Measurements from ENCODE around the gene EARS2.

DNA sequence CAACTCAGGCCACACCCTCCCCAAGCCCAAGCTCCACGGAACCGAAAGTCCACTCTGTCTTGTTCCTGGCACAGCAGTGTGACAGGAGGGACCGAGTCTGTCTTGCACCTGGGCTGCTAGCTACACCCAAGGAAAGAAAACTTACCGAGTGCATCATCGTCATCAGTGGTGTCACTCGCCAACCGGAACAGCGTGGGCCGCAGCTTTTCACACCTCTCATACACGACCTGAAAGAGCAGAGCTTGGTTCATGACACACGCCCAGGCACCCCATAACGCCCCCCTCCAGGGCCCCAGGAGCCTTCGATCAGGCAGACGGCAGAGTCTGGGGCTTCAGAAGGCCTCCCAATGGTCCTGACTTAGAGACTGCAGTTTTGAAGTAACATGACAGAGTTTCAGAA lies 74.4 kb downstream of the EARS2 start:
- TF ChIP-seq, protein P1, sequence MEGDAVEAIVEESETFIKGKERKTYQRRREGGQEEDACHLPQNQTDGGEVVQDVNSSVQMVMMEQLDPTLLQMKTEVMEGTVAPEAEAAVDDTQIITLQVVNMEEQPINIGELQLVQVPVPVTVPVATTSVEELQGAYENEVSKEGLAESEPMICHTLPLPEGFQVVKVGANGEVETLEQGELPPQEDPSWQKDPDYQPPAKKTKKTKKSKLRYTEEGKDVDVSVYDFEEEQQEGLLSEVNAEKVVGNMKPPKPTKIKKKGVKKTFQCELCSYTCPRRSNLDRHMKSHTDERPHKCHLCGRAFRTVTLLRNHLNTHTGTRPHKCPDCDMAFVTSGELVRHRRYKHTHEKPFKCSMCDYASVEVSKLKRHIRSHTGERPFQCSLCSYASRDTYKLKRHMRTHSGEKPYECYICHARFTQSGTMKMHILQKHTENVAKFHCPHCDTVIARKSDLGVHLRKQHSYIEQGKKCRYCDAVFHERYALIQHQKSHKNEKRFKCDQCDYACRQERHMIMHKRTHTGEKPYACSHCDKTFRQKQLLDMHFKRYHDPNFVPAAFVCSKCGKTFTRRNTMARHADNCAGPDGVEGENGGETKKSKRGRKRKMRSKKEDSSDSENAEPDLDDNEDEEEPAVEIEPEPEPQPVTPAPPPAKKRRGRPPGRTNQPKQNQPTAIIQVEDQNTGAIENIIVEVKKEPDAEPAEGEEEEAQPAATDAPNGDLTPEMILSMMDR (IDR thresholded peaks at IDR 0.05 in 2 of 3, conservative IDR thresholded peaks at IDR 0.05 in 1 of 3; ENCODE audit: insufficient read depth in 2 of 3, low read depth in 1 of 3, low read length in 3 of 3), result no peak
- TF ChIP-seq MAFK (IDR thresholded peaks at IDR 0.05; ENCODE audit: low read length) (no peak), MYNN (IDR thresholded peaks at IDR 0.05) (no peak), MYNN (CRISPR knock-in tag; IDR thresholded peaks at IDR 0.05) (no peak), CEBPB (tag; IDR thresholded peaks at IDR 0.05) (no peak), FOSL1 (tag; conservative IDR thresholded peaks at IDR 0.05) (no peak)
